DOHH2 (cell line): ENCODE data around the gene PTPRN2.

Experiments
- EZH2phosphoT487 ChIP-seq: fragments of 200-600 bp; sonication (generic); IDR thresholded peaks from 2 replicates; pipeline ENCODE4 v1.6.1; 2017; ENCODE audit warnings: borderline replicate concordance, mild to moderate bottlenecking, antibody characterized with exemption, low read length, moderate library complexity, mixed read lengths
- TF ChIP-seq, protein P1 (sequence below): fragments of 200-600 bp; sonication (generic); IDR thresholded peaks from one replicate; pipeline ENCODE4 v1.5.1; 2014; ENCODE audit warnings: antibody characterized with exemption, mild to moderate bottlenecking, low read depth, low read length; ENCODE audit not compliant: poor library complexity, severe bottlenecking

- TF ChIP-seq, protein P1, sequence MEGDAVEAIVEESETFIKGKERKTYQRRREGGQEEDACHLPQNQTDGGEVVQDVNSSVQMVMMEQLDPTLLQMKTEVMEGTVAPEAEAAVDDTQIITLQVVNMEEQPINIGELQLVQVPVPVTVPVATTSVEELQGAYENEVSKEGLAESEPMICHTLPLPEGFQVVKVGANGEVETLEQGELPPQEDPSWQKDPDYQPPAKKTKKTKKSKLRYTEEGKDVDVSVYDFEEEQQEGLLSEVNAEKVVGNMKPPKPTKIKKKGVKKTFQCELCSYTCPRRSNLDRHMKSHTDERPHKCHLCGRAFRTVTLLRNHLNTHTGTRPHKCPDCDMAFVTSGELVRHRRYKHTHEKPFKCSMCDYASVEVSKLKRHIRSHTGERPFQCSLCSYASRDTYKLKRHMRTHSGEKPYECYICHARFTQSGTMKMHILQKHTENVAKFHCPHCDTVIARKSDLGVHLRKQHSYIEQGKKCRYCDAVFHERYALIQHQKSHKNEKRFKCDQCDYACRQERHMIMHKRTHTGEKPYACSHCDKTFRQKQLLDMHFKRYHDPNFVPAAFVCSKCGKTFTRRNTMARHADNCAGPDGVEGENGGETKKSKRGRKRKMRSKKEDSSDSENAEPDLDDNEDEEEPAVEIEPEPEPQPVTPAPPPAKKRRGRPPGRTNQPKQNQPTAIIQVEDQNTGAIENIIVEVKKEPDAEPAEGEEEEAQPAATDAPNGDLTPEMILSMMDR, result no peak
- TF ChIP-seq EZH2phosphoT487, result no peak
Measured at GRCh38 chr7:157547611-157548010, 1040.0 kb downstream of the PTPRN2 start.
